GM12878 (cell line): ENCODE data around the gene GTF2IRD1. TPM values are rescaled to one million over a fixed set of nuclear protein-coding genes. Genes with fewer than 3 reads are reported as not detected.

Experiments
- ATAC-seq: fragments of 200-7000 bp; cut with Tn5 transposase; 3 replicates; pipeline ENCODE4 v1.9.1; 2020; ENCODE audit warnings: mild to moderate bottlenecking, moderate library complexity
- BruUV-seq: library from RNA; stranded (reverse); fragments of 400-500 nt; replicated peaks from 2 replicates; lab custom pipeline; 2021; lab: Mats Ljungman, UMichigan
- CTCF ChIA-PET: fragments of 300-600 bp; sonication (Branson Sonifier 250); formaldehyde crosslinking; extraction: SDS; loops from one replicate; lab custom pipeline; 2021; ENCODE audit warnings: inconsistent platforms; lab: Yijun Ruan, JAX
- POLR2A ChIA-PET: fragments of 350-600 bp; formaldehyde crosslinking; extraction: SDS; loops from one replicate; lab custom pipeline; 2021; ENCODE audit warnings: inconsistent platforms; lab: Charles Lee
- RAD21 ChIA-PET: fragments of 300-600 bp; sonication (Branson Sonifier 250); formaldehyde crosslinking; loops from one replicate; lab custom pipeline; 2023; ENCODE audit warnings: antibody characterized with exemption; ENCODE audit not compliant: unreplicated experiment; lab: Charles Lee
- SMC1A ChIA-PET: fragments of 300-600 bp; sonication (Branson Sonifier 250); formaldehyde crosslinking; loops from one replicate; lab custom pipeline; 2023; ENCODE audit not compliant: unreplicated experiment, uncharacterized antibody; lab: Charles Lee
- DNase-seq: peaks from one replicate; pipeline ENCODE4 v3.0.0-alpha.2; 2011; ENCODE audit warnings: low read depth, low spot score
- FAIRE-seq: peaks from 3 replicates; lab custom pipeline; 2011; peaks lifted over from hg19 to GRCh38; lab: Jason Lieb, UNC
- H2AFZ ChIP-seq: 2 replicates; pipeline ENCODE4 v1.6.0; 2011; ENCODE audit warnings: low read depth, low read length, control low read depth; ENCODE audit not compliant: control insufficient read depth
- H3K27ac ChIP-seq: 2 replicates; pipeline ENCODE4 v1.5.1; 2011; ENCODE audit warnings: control low read depth; ENCODE audit not compliant: control insufficient read depth, insufficient read depth
- H3K27me3 ChIP-seq, 2 experiments: replicated peaks in 1 of 2; 2 replicates each; pipeline versions ENCODE4 v1.6.0 to v1.6.1; 2011; ENCODE audit warnings: low read length in 1 of 2; ENCODE audit not compliant: control insufficient read depth in 2 of 2, insufficient read depth in 2 of 2
- H3K36me3 ChIP-seq, 2 experiments: 2 replicates each; pipeline ENCODE4 v1.5.1; 2011; ENCODE audit warnings: low read length in 1 of 2; ENCODE audit not compliant: control insufficient read depth in 2 of 2, insufficient read depth in 2 of 2
- H3K4me1 ChIP-seq: 2 replicates; pipeline ENCODE4 v1.6.1; 2011; ENCODE audit warnings: mild to moderate bottlenecking, low read length, moderate library complexity, mixed read lengths; ENCODE audit not compliant: control insufficient read depth, insufficient read depth
- H3K4me2 ChIP-seq: 2 replicates; pipeline ENCODE4 v1.6.0; 2011; ENCODE audit warnings: control low read depth; ENCODE audit not compliant: control insufficient read depth, insufficient read depth
- H3K4me3 ChIP-seq: fragments of 200-600 bp; sonication (generic); 2 replicates; pipeline ENCODE4 v1.5.1; 2016
- H3K79me2 ChIP-seq: 2 replicates; pipeline ENCODE4 v1.6.0; 2011; ENCODE audit warnings: low read length; ENCODE audit not compliant: control insufficient read depth, insufficient read depth
- H3K9ac ChIP-seq: 2 replicates; pipeline ENCODE4 v1.8.0; 2011; ENCODE audit warnings: low read length, control low read depth, mixed read lengths; ENCODE audit not compliant: control insufficient read depth, insufficient read depth
- H3K9me3 ChIP-seq: replicated peaks from 3 replicates; pipeline ENCODE4 v1.5.1; 2011; ENCODE audit warnings: mild to moderate bottlenecking, low read length; ENCODE audit not compliant: control insufficient read depth, insufficient read depth
- H4K20me1 ChIP-seq: 2 replicates; pipeline ENCODE4 v1.6.0; 2011; ENCODE audit not compliant: control insufficient read depth, insufficient read depth
- BMI1 ChIP-seq: fragments of 450-650 bp; IDR thresholded peaks from 2 replicates; pipeline ENCODE4 v1.6.1; 2016; ENCODE audit warnings: mild to moderate bottlenecking, moderate library complexity, borderline replicate concordance
- CEBPZ ChIP-seq: fragments of 150-350 bp; IDR thresholded peaks from 2 replicates; pipeline ENCODE4 v1.6.1; 2016; ENCODE audit warnings: low read depth, low read length
- CHD2 ChIP-seq: IDR thresholded peaks from 2 replicates; pipeline ENCODE4 v1.6.1; 2011; ENCODE audit warnings: low read depth, low read length, improper control_type of control experiment, borderline replicate concordance
- HCFC1 ChIP-seq: fragments of 150-350 bp; IDR thresholded peaks from 2 replicates; pipeline ENCODE4 v1.6.1; 2014; ENCODE audit warnings: low read length
- KDM1A ChIP-seq: fragments of 200-600 bp; sonication (generic); IDR thresholded peaks from 2 replicates; pipeline ENCODE4 v1.6.1; 2016; ENCODE audit warnings: borderline replicate concordance
- MEF2B ChIP-seq: fragments of 450-650 bp; IDR thresholded peaks from 2 replicates; pipeline ENCODE4 v1.6.1; 2018; ENCODE audit warnings: mild to moderate bottlenecking, moderate library complexity; ENCODE audit not compliant: partially characterized antibody, poor library complexity, severe bottlenecking
- POLR2AphosphoS5 ChIP-seq: IDR thresholded peaks from 2 replicates; pipeline ENCODE4 v1.6.1; 2011; ENCODE audit warnings: mild to moderate bottlenecking, low read length, inconsistent platforms
- RAD21 ChIP-seq: IDR thresholded peaks from 2 replicates; pipeline ENCODE4 v1.6.1; 2011; ENCODE audit warnings: mild to moderate bottlenecking, low read depth, low read length, moderate library complexity; ENCODE audit not compliant: insufficient read depth
- RAD51 ChIP-seq: fragments of 450-650 bp; IDR thresholded peaks from 2 replicates; pipeline ENCODE4 v1.6.1; 2016; ENCODE audit warnings: moderate library complexity, mild to moderate bottlenecking, inconsistent platforms
- RELA ChIP-seq: fragments of 450-650 bp; IDR thresholded peaks from 2 replicates; pipeline ENCODE4 v1.8.0; 2014; ENCODE audit warnings: borderline replicate concordance; ENCODE audit not compliant: partially characterized antibody
- SKIL ChIP-seq: fragments of 450-650 bp; IDR thresholded peaks from 2 replicates; pipeline ENCODE4 v1.6.1; 2017; ENCODE audit warnings: mild to moderate bottlenecking, low read depth, inconsistent platforms; ENCODE audit not compliant: poor library complexity, severe bottlenecking
- SP1 ChIP-seq: IDR thresholded peaks from one replicate; pipeline ENCODE4 v1.6.1; 2011; ENCODE audit warnings: low read depth, low read length
- TCF3 ChIP-seq: IDR thresholded peaks from 2 replicates; pipeline ENCODE4 v1.6.1; 2012; ENCODE audit warnings: low read depth, mild to moderate bottlenecking, low read length, borderline replicate concordance; ENCODE audit not compliant: insufficient read depth
- ZBTB33 ChIP-seq: fragments of 450-650 bp; IDR thresholded peaks from 2 replicates; pipeline ENCODE4 v1.6.1; 2017; ENCODE audit warnings: mild to moderate bottlenecking
- ZNF24 ChIP-seq: fragments of 450-650 bp; IDR thresholded peaks from 2 replicates; pipeline ENCODE4 v1.6.1; 2017; ENCODE audit warnings: antibody characterized with exemption, mild to moderate bottlenecking
- WGBS: methylation state at CpG from one replicate; pipeline ENCODE4 v1.1.6; 2016; ENCODE audit warnings: low lambda C conversion rate; ENCODE audit not compliant: insufficient replicate concordance, insufficient coverage; ENCODE audit errors: missing lambda C conversion rate; 5-methylcytosine and 5-hydroxymethylcytosine counted together
- in situ Hi-C: fragments of 300-500 bp; cut with MboI; formaldehyde crosslinking; loops from 9 replicates; pipeline ENCODE4 v1.14.3; 2018; ENCODE audit warnings: mixed read lengths
- intact Hi-C: fragments of 100-400 bp; cut with micrococcal nuclease; formaldehyde crosslinking; loops from one replicate; pipeline ENCODE4 v1.14.2; 2022; ENCODE audit not compliant: unreplicated experiment
- polyA plus RNA-seq, 11 experiments: library from polyadenylated mRNA; depleted of rRNA in 4 of 11; unstranded in 6 of 11; stranded (reverse) in 5 of 11; fragments of >200 nt; fragmentation: Nextera tagmentation in 4 of 11; fragmentation: Illumina TruSeq in 1 of 11; extraction: Ambion mirVana in 4 of 11; extraction: Trizol in 1 of 11; gene quantifications; 1 replicate in 1 of 11; 2 replicates in 10 of 11; pipeline versions ENCODE4 v1.2.1 to v1.2.3, GENCODE V29; 2011 to 2016; ENCODE audit warnings: inconsistent platforms in 2 of 11, missing spikeins in 2 of 11, low read depth in 1 of 11
- total RNA-seq, 4 experiments: library from RNA; depleted of rRNA in 3 of 4; stranded (reverse); fragments of >200 nt in 3 of 4; fragmentation: Illumina TruSeq in 1 of 4; extraction: Trizol in 1 of 4; gene quantifications; 2 replicates each; pipeline versions ENCODE4 v1.2.1 to v1.2.3, GENCODE V29; 2013 to 2021

Gene GTF2IRD1
- total and polyA plus RNA-seq, 10 of the 15 experiments (the other 5 are each of a cell fraction or from before 2014, with no cell fraction given), result 0.48 to 3.0 (median 1.3) TPM

GRCh38 chr7:74512762-74513161, 59.1 kb downstream of the GTF2IRD1 start (continued):
- TF ChIP-seq HCFC1, result no peak
- no peak for TF ChIP-seq RELA
- TF ChIP-seq, all 136 proteins: peak for 0

GRCh38 chr7:74514131-74514591, 60.5 kb downstream of the GTF2IRD1 start:
- no peak for TF ChIP-seq KDM1A
- no peak for TF ChIP-seq SP1
- no peak for TF ChIP-seq BMI1
- TF ChIP-seq RAD21, result no peak
- no peak for TF ChIP-seq CEBPZ
- TF ChIP-seq MEF2B, result no peak
- TF ChIP-seq CHD2, result no peak
- no peak for TF ChIP-seq SKIL
- no peak for TF ChIP-seq TCF3
- TF ChIP-seq RAD51, result no peak
- TF ChIP-seq ZNF24, result no peak
- no peak for TF ChIP-seq POLR2AphosphoS5
- TF ChIP-seq ZBTB33, result no peak
- BruUV-seq, result no TSS peak
- H3K27me3 ChIP-seq, result no peaks in the 10 kb centered on the region
- H3K9me3 ChIP-seq, result no peaks in the 10 kb centered on the region
- no peak overlapping the region for H3K27ac ChIP-seq
- FAIRE-seq (no peak), ATAC-seq (no peak), DNase-seq (no peak)
- ChIA-PET SMC1A (no interaction called here), CTCF (no interaction called here), POLR2A (no interaction called here), RAD21 (no interaction called here)
- no peak overlapping the region for H3K4me3 ChIP-seq
- no peaks in the 10 kb centered on the region for H4K20me1 ChIP-seq
- intact Hi-C loops (no loop called here), in situ Hi-C loops (no loop called here)
- no peak overlapping the region for H3K4me2 ChIP-seq
- no peak overlapping the region for H2AFZ ChIP-seq
- H3K4me1 ChIP-seq, result no peaks in the 10 kb centered on the region
- 36% methylated on average over 11 of the region's 11 CpGs for WGBS
- no peaks in the 10 kb centered on the region; a peak in 1 of 4 replicates for H3K36me3 ChIP-seq
- no peaks in the 10 kb centered on the region for H3K79me2 ChIP-seq
- no peak overlapping the region for H3K9ac ChIP-seq
